AG09319 (cell line): ENCODE measurements around the gene CLEC16A.
"Not testable (repeated sequence)": the region's sequence is repeated elsewhere in the genome, so short reads cannot be mapped to it uniquely, and the experiment has no call there.

Source experiments
- DNase-seq: peaks from one replicate; pipeline ENCODE4 v3.0.0-alpha.2; 2010; ENCODE audit warnings: low read depth; ENCODE audit errors: extremely low read depth
- TF ChIP-seq, protein P1 (sequence below): IDR thresholded peaks from 2 replicates; pipeline ENCODE4 v1.5.1; 2011; ENCODE audit warnings: low read depth, mild to moderate bottlenecking, inconsistent platforms, low read length, moderate library complexity

The CLEC16A gene

DNA sequence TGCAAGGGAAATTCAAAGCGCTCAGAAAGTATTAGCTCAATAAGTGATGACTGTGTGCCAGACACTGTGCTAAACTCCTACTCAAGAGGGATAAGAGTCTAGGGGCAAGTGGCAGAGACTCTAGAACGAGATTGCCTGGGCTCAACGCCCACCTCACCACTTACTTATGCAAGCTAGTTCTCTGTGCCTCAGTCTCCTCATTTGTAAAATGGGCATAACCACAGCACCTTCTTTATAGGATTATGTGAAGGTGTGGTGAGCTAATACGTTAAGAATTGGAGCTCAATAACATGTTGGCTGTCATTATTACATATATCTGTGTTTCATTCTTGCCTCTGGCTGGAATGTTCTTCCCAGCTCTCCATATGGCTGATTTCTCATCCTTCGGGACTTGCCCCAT is 17.5 kb upstream of the CLEC16A start:
- no peak for DNase-seq
- TF ChIP-seq, protein P1, sequence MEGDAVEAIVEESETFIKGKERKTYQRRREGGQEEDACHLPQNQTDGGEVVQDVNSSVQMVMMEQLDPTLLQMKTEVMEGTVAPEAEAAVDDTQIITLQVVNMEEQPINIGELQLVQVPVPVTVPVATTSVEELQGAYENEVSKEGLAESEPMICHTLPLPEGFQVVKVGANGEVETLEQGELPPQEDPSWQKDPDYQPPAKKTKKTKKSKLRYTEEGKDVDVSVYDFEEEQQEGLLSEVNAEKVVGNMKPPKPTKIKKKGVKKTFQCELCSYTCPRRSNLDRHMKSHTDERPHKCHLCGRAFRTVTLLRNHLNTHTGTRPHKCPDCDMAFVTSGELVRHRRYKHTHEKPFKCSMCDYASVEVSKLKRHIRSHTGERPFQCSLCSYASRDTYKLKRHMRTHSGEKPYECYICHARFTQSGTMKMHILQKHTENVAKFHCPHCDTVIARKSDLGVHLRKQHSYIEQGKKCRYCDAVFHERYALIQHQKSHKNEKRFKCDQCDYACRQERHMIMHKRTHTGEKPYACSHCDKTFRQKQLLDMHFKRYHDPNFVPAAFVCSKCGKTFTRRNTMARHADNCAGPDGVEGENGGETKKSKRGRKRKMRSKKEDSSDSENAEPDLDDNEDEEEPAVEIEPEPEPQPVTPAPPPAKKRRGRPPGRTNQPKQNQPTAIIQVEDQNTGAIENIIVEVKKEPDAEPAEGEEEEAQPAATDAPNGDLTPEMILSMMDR, result no peak

DNA sequence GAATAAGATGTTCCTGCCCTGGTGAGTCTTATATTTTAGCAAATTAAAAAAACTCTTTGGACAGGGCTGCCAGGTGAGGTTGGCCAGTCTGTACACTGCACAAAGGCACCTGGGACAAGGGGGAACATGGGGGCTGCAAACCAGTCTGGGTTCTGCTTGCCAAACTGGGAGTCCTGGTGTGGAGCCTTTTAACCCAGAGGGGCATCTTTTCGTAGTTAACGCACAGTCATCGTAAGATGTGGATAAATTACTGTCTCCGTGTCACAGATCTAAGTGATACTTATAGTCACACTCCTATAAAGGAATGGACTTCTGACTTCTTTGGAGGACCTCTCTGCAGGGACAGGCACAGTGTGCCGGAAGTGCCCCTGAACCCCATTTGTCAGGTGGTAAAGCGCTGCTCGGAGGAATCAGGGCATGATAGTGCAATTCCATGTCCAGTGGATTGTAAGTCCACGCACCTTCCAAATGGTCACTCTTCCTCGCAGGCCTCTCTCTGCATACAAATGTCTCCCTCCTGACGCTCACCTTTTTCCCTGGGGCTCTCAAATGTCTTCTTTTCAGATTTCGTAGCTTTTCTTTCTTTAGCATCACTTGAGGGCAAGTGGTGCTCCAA is 16.8 kb upstream of the CLEC16A start:
- DNase-seq, result no peak
- TF ChIP-seq, protein P1, result no peak

DNA sequence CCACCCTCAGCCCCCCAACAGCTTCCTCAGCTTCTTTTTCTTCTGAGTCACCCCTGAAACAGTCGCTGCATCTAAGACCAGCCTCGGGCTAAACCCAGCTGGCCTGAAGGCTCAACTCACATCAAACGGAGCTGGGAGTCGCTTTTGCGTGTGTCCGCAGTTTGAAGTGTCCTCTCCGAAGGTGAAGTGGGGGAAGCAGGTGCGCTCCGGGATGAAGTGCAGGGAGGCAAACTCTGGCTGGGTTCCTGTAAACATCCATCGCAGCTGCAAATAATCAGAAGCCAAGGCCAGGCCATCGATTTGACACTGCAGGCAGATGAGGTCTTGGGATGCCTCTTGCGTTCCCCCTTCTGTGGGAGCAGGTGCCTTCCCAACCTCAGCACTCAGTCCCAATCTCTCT is 15.3 kb upstream of the CLEC16A start:
- DNase-seq, result not testable (repeated sequence)

DNA sequence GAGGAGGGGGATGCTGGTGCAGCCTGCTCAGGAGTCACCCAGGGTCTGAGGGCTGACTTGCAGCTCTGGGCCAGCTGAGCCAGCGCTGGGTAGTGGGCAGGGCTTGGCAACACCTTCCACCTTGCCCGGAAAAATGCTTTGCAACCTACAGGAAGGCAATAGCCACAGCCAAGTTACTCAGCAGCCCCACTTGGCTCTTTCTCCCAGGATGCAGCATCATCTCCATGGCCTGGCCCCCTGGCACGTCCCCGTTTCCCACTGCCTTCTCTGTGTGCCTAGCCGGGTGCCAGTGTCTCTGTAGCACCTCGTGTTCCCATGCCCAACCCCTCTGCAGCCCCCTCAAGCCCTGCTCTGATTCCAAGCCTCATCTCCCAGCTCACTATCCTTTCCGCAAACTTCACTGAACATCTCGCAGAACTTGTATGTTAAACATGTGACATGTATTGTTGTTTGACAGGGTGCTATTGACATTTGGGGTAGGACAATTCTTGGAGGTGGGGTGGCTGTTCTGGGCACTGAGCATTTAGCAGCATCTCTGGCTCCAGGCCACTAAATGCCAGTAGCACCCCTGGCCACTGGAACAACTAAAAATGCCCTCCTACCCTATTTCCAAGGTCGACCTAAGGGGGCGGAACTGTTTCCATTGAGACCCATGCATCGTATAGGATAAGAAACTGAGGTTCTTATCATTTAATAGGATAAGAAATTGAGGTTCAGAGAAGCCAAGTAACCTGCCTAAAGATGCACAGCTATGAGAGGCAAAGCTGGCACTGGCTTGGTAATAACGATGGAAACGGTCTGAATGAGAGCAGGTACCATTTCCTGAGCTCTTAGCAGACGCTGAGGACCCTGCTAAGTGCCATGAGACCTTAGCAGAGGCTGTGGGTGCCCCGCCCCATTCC is 14.3 kb upstream of the CLEC16A start:
- no peak for DNase-seq
- TF ChIP-seq, protein P1, result no peak

DNA sequence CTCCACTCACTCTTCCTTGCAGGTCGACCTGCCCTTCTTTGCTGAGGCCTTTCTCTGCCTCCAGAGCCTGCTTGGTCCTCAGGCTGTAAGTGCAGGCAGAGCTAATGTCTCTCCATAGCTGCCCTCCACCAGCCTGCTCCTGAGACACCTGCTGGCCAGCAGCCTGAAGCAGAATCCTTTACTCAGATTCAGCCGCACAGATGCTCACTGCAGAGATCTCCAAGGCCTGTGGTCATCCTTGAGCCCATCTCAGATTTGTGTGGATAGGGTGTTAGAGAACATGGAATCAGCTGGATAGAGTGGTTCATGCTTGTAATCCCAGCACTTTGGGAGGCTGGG is 13.6 kb upstream of the CLEC16A start:
- no peak for DNase-seq
- TF ChIP-seq, protein P1, result no peak

DNA sequence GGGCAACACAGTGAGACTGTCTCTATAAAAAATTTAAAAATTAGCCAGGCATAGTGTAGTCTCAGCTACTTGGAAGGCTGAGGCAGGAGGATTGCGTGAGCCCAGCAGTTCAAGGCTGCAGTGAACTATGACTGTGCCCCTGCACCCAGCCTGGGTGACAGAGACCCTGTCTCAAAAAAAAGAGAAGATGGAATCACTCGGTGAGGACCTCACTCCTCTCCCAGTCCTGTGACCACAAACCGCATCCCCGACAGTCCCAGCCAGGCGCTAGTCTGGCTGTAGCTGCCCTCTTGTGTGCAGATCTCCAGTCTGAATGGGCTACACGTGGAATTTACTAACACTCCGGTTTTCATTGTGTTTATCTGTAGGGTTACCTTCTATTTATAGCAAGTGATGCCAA is 13.2 kb upstream of the CLEC16A start:
- DNase-seq, result no peak
- TF ChIP-seq, protein P1, result no peak

DNA sequence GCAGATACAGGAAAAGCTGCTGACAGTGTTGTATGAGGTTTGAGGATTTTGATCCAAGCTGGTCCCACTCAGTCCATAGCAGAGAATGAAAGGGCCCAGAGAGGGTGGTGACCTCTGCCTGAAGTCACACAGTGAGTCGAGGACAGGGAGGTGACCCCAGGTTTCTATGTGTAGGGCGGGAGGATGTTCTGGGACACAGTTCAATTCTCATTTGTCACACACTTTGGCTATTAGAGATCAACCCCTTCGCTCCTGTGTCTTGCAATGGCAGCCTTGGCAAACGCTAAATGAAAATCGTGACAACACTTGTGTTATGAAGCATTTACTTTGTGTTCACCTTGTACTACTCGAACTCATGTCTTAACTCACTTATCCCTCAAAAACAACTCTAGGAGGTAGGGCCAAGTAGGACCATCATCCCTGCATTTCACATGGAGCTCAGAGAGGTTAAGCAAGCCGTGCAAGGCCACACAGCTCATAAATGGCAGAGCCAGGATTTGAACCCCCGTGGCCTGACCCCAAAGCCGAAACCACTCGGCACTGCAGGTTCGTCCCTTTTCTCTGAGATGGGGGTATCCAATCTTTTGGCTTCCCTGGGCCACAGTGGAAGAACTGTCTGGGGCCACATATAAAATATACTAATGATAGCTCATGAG is 12.3 kb upstream of the CLEC16A start:
- DNase-seq, result no peak
- TF ChIP-seq, protein P1, result no peak
